GM19240 (cell line): ENCODE data around the gene PLXNB1.
"Not testable (repeated sequence)": the region's sequence is repeated elsewhere in the genome, so short reads cannot be mapped to it uniquely, and the experiment has no call there.

Experiments used
- DNase-seq: peaks from one replicate; pipeline ENCODE4 v3.0.0; 2011; ENCODE audit warnings: low spot score; ENCODE audit not compliant: insufficient read length

The PLXNB1 gene

DNA sequence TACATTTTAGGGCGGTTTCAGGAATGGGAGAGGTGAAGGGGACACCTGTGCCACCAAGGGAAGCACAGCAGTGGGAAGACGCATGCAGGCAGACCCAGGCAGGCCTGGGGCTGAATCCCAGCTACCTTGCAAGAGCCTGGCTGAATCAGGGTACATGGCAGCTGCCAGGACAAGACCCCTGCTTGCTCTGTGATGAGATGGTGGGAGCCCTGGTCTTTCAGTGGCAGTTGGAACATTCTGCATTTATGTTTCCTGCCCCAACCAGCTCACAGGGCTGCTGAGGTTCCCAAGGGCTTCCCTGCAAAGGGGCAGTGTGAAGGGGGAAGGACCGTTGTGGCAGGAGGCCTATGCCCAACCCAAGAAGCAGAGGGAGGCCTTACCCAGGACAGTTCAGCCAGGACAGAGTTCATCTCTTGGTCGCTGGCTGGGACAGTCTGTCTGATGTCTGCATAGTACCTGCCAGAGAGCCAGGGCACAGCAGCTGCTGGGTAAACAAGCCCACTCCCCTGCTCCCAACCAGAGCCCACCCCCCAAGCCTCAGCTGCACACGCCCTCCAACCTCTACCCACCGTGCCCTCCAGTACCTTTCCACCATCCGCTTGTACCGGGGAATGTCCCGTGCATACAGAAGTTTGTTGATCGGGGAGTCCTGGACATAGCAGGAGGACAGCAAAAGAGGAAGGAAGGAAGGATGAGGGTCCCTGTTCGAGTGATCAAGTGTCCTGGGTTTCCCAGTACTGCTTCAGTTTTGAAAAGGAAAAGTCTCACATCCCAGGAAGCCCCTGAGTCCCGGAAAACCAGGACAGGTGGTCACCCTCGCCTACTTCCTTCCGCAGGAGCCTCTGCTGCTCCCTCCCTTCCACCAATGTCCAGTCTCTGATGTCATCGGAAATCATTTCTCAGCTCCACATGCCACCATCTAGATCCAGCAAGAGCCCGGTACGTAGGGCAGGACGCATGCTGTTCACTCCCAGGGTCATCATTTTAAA is 23.1 kb downstream of the PLXNB1 start:
- peak; percentile 2 for DNase-seq

DNA sequence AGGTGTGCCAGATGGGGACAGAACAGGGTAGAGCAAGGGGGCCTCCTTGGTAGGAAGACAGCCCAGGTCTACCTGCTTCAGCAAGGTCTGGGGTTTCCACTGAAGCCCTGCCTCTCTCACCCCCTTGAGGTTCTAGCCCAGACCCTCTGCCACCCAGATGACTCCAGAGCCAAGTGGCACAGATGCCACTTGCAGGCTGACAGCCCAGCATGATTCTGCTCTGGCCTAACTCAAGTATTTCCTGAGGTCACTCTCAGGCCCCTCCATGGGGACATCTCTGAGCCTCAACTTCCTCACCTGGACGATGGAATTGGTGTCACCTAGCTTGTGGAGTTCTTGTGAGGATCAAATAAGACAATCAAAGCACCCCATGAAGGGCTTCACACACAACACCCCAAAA is 23.9 kb downstream of the PLXNB1 start:
- peak; percentile 0 for DNase-seq

GRCh38 chr3:48405343-48405881 is 24.5 kb downstream of the PLXNB1 start:
- no peak for DNase-seq

DNA sequence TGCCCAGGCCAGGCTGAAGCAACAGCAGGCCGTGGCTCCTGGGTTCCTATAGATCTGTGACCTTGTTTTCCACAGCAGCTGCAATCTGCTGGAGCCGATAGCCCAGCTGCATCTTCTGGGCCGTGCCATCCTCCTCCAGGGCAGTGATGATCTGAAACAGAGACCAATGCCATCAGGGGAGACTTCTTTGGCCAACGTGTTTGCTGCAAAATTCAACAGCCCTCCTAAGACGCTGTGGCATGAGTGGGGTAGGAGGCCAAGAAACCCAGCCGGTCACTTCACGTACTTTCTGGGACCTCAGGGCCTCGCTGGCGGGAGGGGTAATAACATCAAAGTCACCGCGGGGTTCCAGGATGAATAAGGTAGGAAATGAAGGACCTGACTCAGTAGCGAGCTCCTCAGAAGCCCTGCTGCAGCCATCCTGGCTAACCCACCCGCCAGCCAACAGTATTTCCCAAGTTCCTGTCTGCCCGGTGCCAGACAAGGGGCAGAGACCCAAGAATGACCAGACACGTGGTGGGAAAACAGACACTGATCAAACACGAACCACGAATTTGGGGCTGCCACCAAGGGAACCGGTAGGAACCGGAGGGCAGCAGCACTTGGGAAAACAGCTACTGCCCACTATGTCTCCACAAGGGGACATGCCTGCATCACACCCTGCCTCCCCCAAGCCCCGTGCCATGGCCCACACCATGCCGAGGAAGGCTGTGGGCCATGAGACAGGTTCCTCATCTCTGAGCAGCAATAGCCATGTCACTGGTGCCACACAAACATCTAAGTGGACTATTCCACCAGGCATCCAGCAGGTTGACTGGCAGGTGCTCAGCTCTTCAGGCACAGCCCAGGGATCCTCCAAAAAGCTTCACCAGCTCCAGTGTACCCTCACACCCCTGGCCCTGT is 25.2 kb downstream of the PLXNB1 start:
- peak; percentile 1 for DNase-seq

DNA sequence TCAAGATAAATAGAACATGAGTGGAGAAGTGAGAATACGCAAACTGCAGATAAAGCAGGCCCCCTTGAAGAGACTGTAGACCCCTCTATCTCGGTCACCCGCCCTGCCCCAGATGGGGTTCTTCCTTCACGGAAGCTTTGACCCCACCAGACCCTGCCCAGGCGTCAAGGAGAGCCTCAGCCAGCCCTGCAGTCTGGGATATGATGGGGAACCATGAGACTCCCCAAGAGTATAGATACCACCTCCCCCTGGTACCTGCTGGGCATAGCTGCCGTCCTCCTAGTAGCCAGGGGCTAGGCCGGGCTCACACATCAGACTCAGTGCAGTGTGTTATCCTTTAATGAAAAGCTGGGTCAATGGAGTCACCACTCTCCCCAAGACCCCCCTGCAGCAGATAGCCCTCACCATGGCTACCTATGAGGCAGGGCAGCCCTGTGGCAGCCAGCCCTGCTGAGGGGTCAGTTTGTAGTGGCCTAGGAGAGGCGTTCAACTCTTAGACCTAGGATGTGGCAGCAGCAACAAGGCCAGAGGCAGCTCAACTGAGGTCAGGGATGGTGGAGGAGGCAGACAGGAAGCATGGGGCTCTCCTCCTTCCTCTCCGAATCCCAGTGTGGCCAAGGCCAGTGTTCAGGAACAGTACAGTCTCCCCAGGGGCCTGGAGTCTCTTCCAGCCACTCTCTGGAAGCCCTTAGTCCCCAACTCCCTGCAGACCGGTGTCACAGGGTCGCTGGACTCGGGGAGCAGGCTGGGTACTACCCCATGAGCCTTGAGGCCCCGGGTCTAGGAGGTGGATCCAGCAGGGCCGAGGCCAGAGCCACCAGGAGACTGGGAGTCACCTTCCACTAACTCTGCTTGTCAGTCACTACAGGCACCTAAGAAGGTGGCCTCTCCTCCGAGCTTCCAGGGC is 26.1 kb downstream of the PLXNB1 start:
- peak; percentile 1 for DNase-seq

GRCh38 chr3:48402907-48403306 is 27.0 kb downstream of the PLXNB1 start:
- peak; percentile 0 for DNase-seq

- no peak for DNase-seq
Observed at GRCh38 chr3:48402281-48402732, 27.6 kb downstream of the PLXNB1 start.

GRCh38 chr3:48401434-48401901 is 28.4 kb downstream of the PLXNB1 start:
- not testable (repeated sequence) for DNase-seq

DNA sequence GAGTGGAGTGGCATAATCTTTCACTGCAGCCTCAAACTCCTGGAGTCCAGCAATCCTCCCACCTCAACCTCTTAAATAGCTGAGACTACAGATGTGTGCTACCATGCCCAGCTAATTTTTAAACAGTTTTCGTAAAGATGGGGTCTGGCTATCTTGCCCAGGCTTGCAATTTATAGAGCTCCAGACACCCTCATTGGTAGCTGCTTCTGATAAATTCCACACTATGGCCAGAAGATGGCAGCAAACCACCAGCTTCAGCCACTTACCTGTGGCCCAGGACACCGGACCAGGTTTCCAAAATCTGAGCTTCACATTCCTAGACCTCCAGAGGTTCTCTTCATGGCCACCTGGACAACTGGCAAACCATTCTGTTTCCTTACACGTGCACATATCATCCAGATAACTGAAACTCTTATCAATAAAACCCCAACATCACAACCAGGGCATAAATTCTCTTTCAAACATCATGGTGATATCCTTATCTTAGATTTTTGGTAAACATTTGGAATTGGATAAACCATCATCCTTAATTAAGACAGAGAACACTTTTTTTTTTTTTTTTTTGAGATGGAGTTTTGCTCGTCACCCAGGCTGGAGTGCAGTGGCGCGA is 29.0 kb downstream of the PLXNB1 start:
- peak; percentile 85 for DNase-seq

DNA sequence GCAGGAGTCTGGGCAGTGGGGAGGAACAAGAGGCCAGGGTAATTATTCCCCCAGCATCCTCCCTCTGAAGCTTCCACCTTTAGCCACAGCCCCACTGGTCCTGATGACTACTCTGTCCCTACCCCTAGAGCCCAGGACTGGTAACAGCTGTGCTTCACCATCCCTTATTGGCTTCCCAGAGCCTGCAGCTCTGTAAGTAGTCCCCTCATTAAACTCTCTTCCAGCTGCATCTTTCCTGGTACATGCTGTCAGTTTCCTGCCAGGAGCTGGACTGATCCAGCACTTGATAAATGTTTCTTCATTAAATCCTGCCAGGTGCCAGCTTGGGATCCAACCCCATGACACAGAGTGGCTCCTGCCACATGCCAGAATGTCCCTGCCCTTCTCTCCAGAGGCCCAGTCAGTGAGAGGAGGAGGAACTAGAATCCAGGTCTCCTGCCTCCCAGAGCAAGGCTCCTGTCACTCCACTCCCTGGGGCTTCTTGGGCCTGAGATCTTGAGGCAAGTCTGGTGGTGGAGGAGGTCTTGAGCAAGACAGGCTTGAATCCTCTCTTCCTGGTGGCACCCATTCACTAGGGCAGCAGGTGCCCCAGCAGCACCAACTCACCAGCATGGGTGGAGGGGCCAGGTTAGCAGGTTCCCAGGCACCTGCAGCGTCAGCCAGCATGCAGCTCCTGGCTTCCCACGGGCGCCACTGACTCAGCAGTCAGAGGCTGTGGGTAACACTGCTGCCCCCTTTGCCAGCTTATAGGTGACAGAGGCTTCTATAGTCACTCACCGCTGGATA is 30.3 kb downstream of the PLXNB1 start:
- DNase-seq: no peak

DNA sequence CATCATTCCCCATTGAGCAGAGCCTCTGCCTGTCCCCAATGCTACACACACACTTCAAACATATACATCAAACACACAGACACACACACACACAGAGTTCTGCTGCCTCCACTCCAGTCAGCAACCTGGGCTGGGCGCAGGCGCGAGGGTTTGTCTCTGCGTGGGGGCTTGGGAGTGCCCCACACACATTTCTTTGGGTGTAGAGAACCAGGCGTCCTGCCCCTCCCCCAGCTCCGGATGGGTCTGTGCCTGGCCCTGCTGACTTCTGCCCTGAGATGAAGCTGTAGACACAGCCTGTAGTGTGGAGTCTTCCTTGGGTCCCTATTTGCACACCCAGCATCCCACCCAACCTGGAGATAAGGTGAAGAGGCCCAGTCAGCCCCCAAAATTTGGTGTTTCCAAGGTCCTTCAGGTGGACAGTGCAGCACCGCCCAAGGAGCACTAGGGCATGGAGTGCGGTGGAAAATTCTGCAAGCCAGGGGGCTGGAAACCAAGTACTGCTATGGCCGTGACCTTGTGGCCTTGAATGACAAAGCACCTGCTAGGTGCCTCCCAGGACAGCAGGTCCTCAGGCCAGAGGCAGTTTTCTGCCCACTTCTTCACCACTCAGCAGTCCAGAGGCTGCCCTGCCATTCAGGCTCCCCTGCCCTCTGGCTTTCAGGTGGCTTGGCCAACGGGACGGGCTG is 31.0 kb downstream of the PLXNB1 start:
- no peak for DNase-seq

- no peak for DNase-seq
Observed at GRCh38 chr3:48397767-48398681, 31.9 kb downstream of the PLXNB1 start.

DNA sequence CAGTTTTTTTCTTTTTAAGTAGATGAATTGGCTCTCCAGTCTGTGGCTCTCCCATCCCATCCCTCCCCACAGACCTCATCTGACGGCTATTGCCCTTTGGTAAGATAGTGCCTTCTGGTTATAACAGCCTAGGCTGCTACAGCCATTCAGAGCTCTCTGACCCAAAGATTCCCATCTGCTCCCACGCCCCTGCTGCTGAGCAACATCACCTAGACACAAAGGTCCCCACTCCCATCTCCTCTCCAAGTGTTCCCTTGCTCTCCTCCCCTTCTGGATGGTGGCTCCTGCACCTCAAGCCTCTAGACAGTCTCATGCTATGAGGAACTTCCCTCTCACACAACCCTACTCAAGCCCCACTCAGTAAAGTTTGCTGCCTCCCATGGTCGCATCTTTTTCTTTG is 34.2 kb downstream of the PLXNB1 start:
- DNase-seq: no peak

- DNase-seq: no peak
Observed at GRCh38 chr3:48394391-48394790, 35.5 kb downstream of the PLXNB1 start.

- DNase-seq: no peak
Observed at GRCh38 chr3:48388966-48389365, 40.9 kb downstream of the PLXNB1 start.

GRCh38 chr3:48387634-48388033 is 42.3 kb downstream of the PLXNB1 start:
- DNase-seq: no peak

- no peak for DNase-seq
Observed at GRCh38 chr3:48372862-48373435, 56.9 kb downstream of the PLXNB1 start.
